ENCODE data around the gene SHE.

DNA sequence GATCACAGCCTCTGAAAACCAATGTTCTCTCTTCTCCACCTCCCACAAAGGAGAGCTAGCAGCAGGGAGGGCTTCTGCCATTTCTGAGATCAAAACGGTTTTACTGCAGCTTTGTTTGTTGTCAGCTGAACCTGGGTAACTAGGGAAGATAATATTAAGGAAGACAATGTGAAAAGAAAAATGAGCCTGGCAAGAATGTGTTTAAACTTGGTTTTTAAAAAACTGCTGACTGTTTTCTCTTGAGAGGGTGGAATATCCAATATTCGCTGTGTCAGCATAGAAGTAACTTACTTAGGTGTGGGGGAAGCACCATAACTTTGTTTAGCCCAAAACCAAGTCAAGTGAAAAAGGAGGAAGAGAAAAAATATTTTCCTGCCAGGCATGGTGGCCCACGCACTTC lies 36.0 kb downstream of the SHE start:
- no peak for TF ChIP-seq POLR2A (IDR thresholded peaks at IDR 0.05; ENCODE audit: low read length)
- TF ChIP-seq GATA1 (IDR thresholded peaks at IDR 0.05; ENCODE audit: low read depth, low read length) = no peak
